ENCODE data around the gene SLC6A15. TPM values are rescaled to one million over a fixed set of nuclear protein-coding genes. Genes with fewer than 3 reads are reported as not detected.

SLC6A15 gene
- total and polyA plus RNA-seq, 2 experiments from 2014 or later, result 2.6 to 3.4 TPM

GRCh38 chr12:84842406-84843013, 70.1 kb downstream of the SLC6A15 start:
- Histone ChIP-seq H3K4me2 (ENCODE audit: unreplicated experiment) (no peak overlapping the region), H3K9me3 (ENCODE audit: low read depth) (no peaks in the 10 kb centered on the region), H3K9ac (no peak overlapping the region), H3K4me3 (no peak overlapping the region), H4K20me1 (ENCODE audit: insufficient read depth) (no peaks in the 10 kb centered on the region), H3K4me1 (ENCODE audit: insufficient read depth) (peaks cover 8% of the 10 kb centered on the region; the same call in 1 of the 2 replicates), H3K27ac (no peak overlapping the region), H3K9me2 (ENCODE audit: insufficient read depth) (no peaks in the 10 kb centered on the region), H2AFZ (no peak overlapping the region), H3K36me3 (ENCODE audit: low read depth) (no peaks in the 10 kb centered on the region), H3F3A (ENCODE audit: insufficient read depth) (no peaks in the 10 kb centered on the region), H3K27me3 (replicated peaks; ENCODE audit: insufficient read depth) (no peaks in the 10 kb centered on the region), H3K79me2 (ENCODE audit: insufficient read depth) (no peaks in the 10 kb centered on the region)
- in situ Hi-C loops (cut with MboI), result loop anchor here (10.0 to 25.0 kb wide), 5 partner anchors 230 to 1830 kb away; no protein-coding TSS in a partner anchor
- TF ChIP-seq EZH2phosphoT487 (IDR thresholded peaks at IDR 0.05; ENCODE audit: insufficient read depth, low read depth), result no peak
- no peak for TF ChIP-seq EZH2 (IDR thresholded peaks at IDR 0.05; ENCODE audit: insufficient read depth, poor library complexity, severe bottlenecking)
- 96 to 97% methylated on average over 2 of the region's 2 CpGs for whole genome bisulfite sequencing, 2 experiments (ENCODE audit: low coverage in 1 of 2, low lambda C conversion rate in 2 of 2, missing lambda C conversion rate in 2 of 2)
- peak; percentile 74 for DNase-seq

GRCh38 chr12:84841591-84841990, 71.0 kb downstream of the SLC6A15 start:
- no peak overlapping the region for H3K27ac ChIP-seq
- H3K36me3 ChIP-seq (ENCODE audit: low read depth), result no peaks in the 10 kb centered on the region
- no peak overlapping the region for H3K4me2 ChIP-seq (ENCODE audit: unreplicated experiment)
- DNase-seq, result no peak
- 20 to 30% methylated on average over 1 of the region's 1 CpG for WGBS, 2 experiments (ENCODE audit: low coverage in 1 of 2, low lambda C conversion rate in 2 of 2, missing lambda C conversion rate in 2 of 2)
- H2AFZ ChIP-seq, result no peak overlapping the region
- H3F3A ChIP-seq (ENCODE audit: insufficient read depth), result no peaks in the 10 kb centered on the region
- H3K9me3 ChIP-seq (ENCODE audit: low read depth), result no peaks in the 10 kb centered on the region
- H3K4me1 ChIP-seq (ENCODE audit: insufficient read depth), result peaks cover 8% of the 10 kb centered on the region; the same call in 1 of the 2 replicates
- H3K79me2 ChIP-seq (ENCODE audit: insufficient read depth), result no peaks in the 10 kb centered on the region
- in situ Hi-C loops (cut with MboI), result loop anchor here (10.0 to 25.0 kb wide), 5 partner anchors 229 to 1829 kb away; no protein-coding TSS in a partner anchor
- TF ChIP-seq EZH2phosphoT487 (IDR thresholded peaks at IDR 0.05; ENCODE audit: insufficient read depth, low read depth) (no peak), EZH2 (IDR thresholded peaks at IDR 0.05; ENCODE audit: insufficient read depth, poor library complexity, severe bottlenecking) (no peak)
- H3K27me3 ChIP-seq (replicated peaks; ENCODE audit: insufficient read depth), result no peaks in the 10 kb centered on the region
- H4K20me1 ChIP-seq (ENCODE audit: insufficient read depth), result no peaks in the 10 kb centered on the region
- H3K4me3 ChIP-seq, result no peak overlapping the region
- H3K9me2 ChIP-seq (ENCODE audit: insufficient read depth), result no peaks in the 10 kb centered on the region
- no peak overlapping the region for H3K9ac ChIP-seq

GRCh38 chr12:84840356-84840755, 72.2 kb downstream of the SLC6A15 start:
- H3K9me2 ChIP-seq (ENCODE audit: insufficient read depth), result no peaks in the 10 kb centered on the region
- no peak overlapping the region for H3K27ac ChIP-seq
- H3K36me3 ChIP-seq (ENCODE audit: low read depth), result no peaks in the 10 kb centered on the region
- no peak overlapping the region for H3K4me2 ChIP-seq (ENCODE audit: unreplicated experiment)
- in situ Hi-C loops (cut with MboI), result loop anchor here (10.0 to 25.0 kb wide), 5 partner anchors 228 to 1828 kb away; no protein-coding TSS in a partner anchor
- no peaks in the 10 kb centered on the region for H3K27me3 ChIP-seq (replicated peaks; ENCODE audit: insufficient read depth)
- peaks cover 8% of the 10 kb centered on the region; the same call in 1 of the 2 replicates for H3K4me1 ChIP-seq (ENCODE audit: insufficient read depth)
- H3F3A ChIP-seq (ENCODE audit: insufficient read depth), result no peaks in the 10 kb centered on the region
- H3K79me2 ChIP-seq (ENCODE audit: insufficient read depth), result no peaks in the 10 kb centered on the region
- TF ChIP-seq EZH2phosphoT487 (IDR thresholded peaks at IDR 0.05; ENCODE audit: insufficient read depth, low read depth), result no peak
- TF ChIP-seq EZH2 (IDR thresholded peaks at IDR 0.05; ENCODE audit: insufficient read depth, poor library complexity, severe bottlenecking), result no peak
- H3K4me3 ChIP-seq, result no peak overlapping the region
- peak; percentile 48 for DNase-seq
- no peak overlapping the region for H2AFZ ChIP-seq
- no peaks in the 10 kb centered on the region for H3K9me3 ChIP-seq (ENCODE audit: low read depth)
- no peak overlapping the region for H3K9ac ChIP-seq
- H4K20me1 ChIP-seq (ENCODE audit: insufficient read depth), result no peaks in the 10 kb centered on the region

- H3K79me2 ChIP-seq (ENCODE audit: insufficient read depth), result no peaks in the 10 kb centered on the region
- no peak overlapping the region for H3K27ac ChIP-seq
- H3K9me2 ChIP-seq (ENCODE audit: insufficient read depth), result no peaks in the 10 kb centered on the region; the same call in 1 of the 2 replicates
- in situ Hi-C loops (cut with MboI), result loop anchor here (25.0 kb wide), 4 partner anchors 215 to 1815 kb away; no protein-coding TSS in a partner anchor
- no peak overlapping the region for H3K4me2 ChIP-seq (ENCODE audit: unreplicated experiment)
- H3K4me1 ChIP-seq (ENCODE audit: insufficient read depth), result peaks cover 4% of the 10 kb centered on the region
- H3F3A ChIP-seq (ENCODE audit: insufficient read depth), result peaks cover 13% of the 10 kb centered on the region; the same call in 1 of the 2 replicates
- no peak for DNase-seq
- WGBS, 2 experiments (ENCODE audit: low coverage in 1 of 2, low lambda C conversion rate in 2 of 2, missing lambda C conversion rate in 2 of 2), result 100% methylated on average over 1 of the region's 1 CpG
- H3K9me3 ChIP-seq (ENCODE audit: low read depth), result no peaks in the 10 kb centered on the region
- no peaks in the 10 kb centered on the region for H4K20me1 ChIP-seq (ENCODE audit: insufficient read depth)
- no peak for TF ChIP-seq EZH2 (IDR thresholded peaks at IDR 0.05; ENCODE audit: insufficient read depth, poor library complexity, severe bottlenecking)
- no peak for TF ChIP-seq EZH2phosphoT487 (IDR thresholded peaks at IDR 0.05; ENCODE audit: insufficient read depth, low read depth)
- H3K27me3 ChIP-seq (replicated peaks; ENCODE audit: insufficient read depth), result no peaks in the 10 kb centered on the region
- no peak overlapping the region for H3K4me3 ChIP-seq
- H2AFZ ChIP-seq, result no peak overlapping the region
- no peaks in the 10 kb centered on the region for H3K36me3 ChIP-seq (ENCODE audit: low read depth)
- H3K9ac ChIP-seq, result no peak overlapping the region
These were observed 85.7 kb downstream of the SLC6A15 start for GRCh38 chr12:84826925-84827324.
